ENCODE measurements around the gene AQP6.
"Not testable (repeated sequence)": the region's sequence is repeated elsewhere in the genome, so short reads cannot be mapped to it uniquely, and the experiment has no call there.

The AQP6 gene

GRCh38 chr12:49980501-49981349 is 8.0 kb downstream of the AQP6 start:
- peaks cover 10% of the 10 kb centered on the region for H3K36me3 Mint-ChIP-seq (ENCODE audit: low read depth)
- H3K9me3 Mint-ChIP-seq: no peaks in the 10 kb centered on the region
- H3K4me1 Mint-ChIP-seq (ENCODE audit: low read depth): peaks cover under 1% of the 10 kb centered on the region
- H3K27ac Mint-ChIP-seq: no peak overlapping the region
- H3K4me3 Mint-ChIP-seq: no peak overlapping the region
- H3K27me3 Mint-ChIP-seq: no peaks in the 10 kb centered on the region
- DNase-seq: no peak

- Mint-ChIP-seq H3K4me1 (ENCODE audit: low read depth) (peaks cover 11% of the 10 kb centered on the region), H3K4me3 (no peak overlapping the region), H3K27me3 (no peaks in the 10 kb centered on the region), H3K27ac (no peak overlapping the region), H3K9me3 (no peaks in the 10 kb centered on the region), H3K36me3 (ENCODE audit: low read depth) (peaks cover 20% of the 10 kb centered on the region)
- no peak for DNase-seq
These were observed 9.7 kb downstream of the AQP6 start for GRCh38 chr12:49982246-49983087.

- Mint-ChIP-seq H3K9me3 (no peaks in the 10 kb centered on the region), H3K4me1 (ENCODE audit: low read depth) (peaks cover 11% of the 10 kb centered on the region)
- no peak for DNase-seq
These were observed 11.1 kb downstream of the AQP6 start for GRCh38 chr12:49983892-49984291.

GRCh38 chr12:49984476-49985359 is 12.0 kb downstream of the AQP6 start:
- Mint-ChIP-seq H3K27ac (no peak overlapping the region), H3K36me3 (ENCODE audit: low read depth) (peaks cover 41% of the 10 kb centered on the region), H3K9me3 (no peaks in the 10 kb centered on the region), H3K27me3 (no peaks in the 10 kb centered on the region), H3K4me1 (ENCODE audit: low read depth) (peaks cover 11% of the 10 kb centered on the region), H3K4me3 (no peak overlapping the region)
- no peak for DNase-seq

More at GRCh38 chr12:49983892-49984291, 11.1 kb downstream of the AQP6 start:
- H3K4me3 Mint-ChIP-seq: no peak overlapping the region
- peaks cover 34% of the 10 kb centered on the region for H3K36me3 Mint-ChIP-seq (ENCODE audit: low read depth)
- no peak overlapping the region for H3K27ac Mint-ChIP-seq
- H3K27me3 Mint-ChIP-seq: no peaks in the 10 kb centered on the region

GRCh38 chr12:49985981-49986380 is 13.2 kb downstream of the AQP6 start:
- H3K4me3 Mint-ChIP-seq: no peak overlapping the region
- DNase-seq: no peak
- peaks cover 11% of the 10 kb centered on the region for H3K4me1 Mint-ChIP-seq (ENCODE audit: low read depth)
- no peaks in the 10 kb centered on the region for H3K9me3 Mint-ChIP-seq
- no peaks in the 10 kb centered on the region for H3K27me3 Mint-ChIP-seq
- peaks cover 54% of the 10 kb centered on the region for H3K36me3 Mint-ChIP-seq (ENCODE audit: low read depth)
- no peak overlapping the region for H3K27ac Mint-ChIP-seq

DNA sequence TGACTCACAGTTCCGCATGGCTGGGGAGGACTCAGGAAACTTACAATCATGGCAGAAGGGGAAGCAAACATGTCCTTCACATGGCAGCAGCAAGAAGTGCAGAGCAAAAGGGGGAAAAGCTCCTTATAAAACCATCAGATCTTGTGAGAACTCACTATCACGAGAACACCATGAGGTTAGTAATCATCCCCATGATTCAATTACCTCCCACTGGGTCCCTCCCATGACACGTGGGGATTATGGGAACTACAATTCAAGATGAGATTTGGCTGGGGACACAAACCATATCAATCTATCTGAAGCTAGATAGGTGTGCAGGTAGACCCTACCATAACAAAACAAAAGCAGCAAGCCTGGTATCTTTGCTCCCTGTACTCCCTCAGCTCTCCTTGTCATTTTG is 13.7 kb downstream of the AQP6 start:
- H3K27me3 Mint-ChIP-seq, H3K9me3 Mint-ChIP-seq, H3K27ac Mint-ChIP-seq, H3K4me3 Mint-ChIP-seq, DNase-seq: not testable (repeated sequence)
- Mint-ChIP-seq H3K4me1 (ENCODE audit: low read depth) (peaks cover 11% of the 10 kb centered on the region), H3K36me3 (ENCODE audit: low read depth) (peaks cover 56% of the 10 kb centered on the region)

DNA sequence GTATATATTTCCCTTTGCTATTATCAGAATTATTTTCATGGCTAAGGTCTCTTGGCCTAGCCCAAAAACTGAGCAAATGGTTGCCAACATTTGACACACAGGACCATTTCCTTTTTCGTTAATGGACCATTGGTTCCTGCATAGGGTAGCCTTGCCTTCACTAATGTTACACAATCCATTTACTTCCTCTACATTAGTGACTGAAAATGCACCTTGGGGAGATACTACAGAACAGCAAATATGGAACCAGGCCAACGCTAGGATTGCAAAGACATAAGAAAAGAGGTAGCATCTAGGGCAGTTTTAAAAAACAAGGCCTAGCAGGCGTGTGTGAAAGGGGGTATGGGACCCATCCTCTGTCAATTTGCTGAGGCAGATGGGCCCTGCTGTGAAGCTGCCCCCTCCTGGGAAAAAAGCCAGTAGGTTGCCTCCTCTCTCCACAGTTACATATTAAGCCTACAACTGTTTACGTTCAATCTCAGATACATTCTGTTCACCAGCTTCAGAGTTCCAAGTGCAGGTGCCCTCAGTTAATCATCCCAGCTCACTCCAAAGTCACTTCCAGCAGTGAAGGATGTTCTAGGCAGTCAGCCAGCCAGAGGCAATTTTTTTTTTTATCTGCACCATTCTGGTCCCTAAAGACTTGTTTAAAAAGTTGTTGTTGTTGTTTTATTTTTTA is 15.0 kb downstream of the AQP6 start:
- no peaks in the 10 kb centered on the region for H3K9me3 Mint-ChIP-seq

DNA sequence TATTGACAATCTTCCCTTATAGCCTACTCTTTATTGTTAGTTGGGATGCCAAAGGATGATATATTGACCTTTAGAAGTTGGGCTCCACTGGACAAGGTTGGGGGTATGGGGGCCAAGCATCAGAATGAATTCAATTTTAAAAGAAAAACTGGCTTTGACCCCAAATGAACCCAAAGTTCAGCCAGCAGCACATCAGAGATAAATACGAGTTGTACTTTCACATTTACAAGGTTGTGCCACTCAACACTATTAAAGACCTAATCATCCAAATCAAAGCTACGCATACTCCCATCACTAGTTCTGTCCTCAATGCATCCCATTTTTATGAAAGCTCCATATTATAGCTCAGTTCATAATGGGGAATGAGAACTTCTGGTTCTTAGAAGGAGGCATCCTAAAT is 16.7 kb downstream of the AQP6 start:
- not testable (repeated sequence) for H3K27me3 Mint-ChIP-seq, H3K4me3 Mint-ChIP-seq, H3K9me3 Mint-ChIP-seq, DNase-seq, H3K27ac Mint-ChIP-seq
- Mint-ChIP-seq H3K36me3 (ENCODE audit: low read depth) (peaks cover 84% of the 10 kb centered on the region), H3K4me1 (ENCODE audit: low read depth) (peaks cover 11% of the 10 kb centered on the region)

More for the DNA sequence above, 15.0 kb downstream of the AQP6 start:
- H3K27me3 Mint-ChIP-seq: no peaks in the 10 kb centered on the region
- H3K4me1 Mint-ChIP-seq (ENCODE audit: low read depth): peaks cover 11% of the 10 kb centered on the region
- DNase-seq: no peak
- peaks cover 69% of the 10 kb centered on the region for H3K36me3 Mint-ChIP-seq (ENCODE audit: low read depth)
- no peak overlapping the region for H3K4me3 Mint-ChIP-seq
- no peak overlapping the region for H3K27ac Mint-ChIP-seq

DNA sequence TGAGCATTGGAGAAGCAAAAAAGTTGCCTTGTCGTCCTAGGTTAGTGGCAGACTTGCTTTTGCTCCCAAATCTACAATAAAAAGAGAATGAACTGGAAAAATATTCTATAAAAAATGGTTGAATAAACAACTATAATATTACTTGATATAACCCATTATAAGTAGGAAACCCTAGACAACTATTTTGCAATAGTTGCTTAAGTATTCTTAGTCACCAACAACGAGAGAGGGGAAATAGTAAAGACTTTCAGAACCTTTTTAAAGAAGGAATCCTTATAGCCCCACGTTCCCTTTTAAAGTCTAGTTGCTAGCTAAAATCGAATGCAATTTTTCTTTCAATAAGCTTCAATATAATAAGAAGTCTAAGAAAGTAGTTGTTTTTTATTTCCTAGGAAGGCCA is 17.5 kb downstream of the AQP6 start:
- no peaks in the 10 kb centered on the region for H3K27me3 Mint-ChIP-seq
- no peak for DNase-seq
- peaks cover 85% of the 10 kb centered on the region for H3K36me3 Mint-ChIP-seq (ENCODE audit: low read depth)
- H3K9me3 Mint-ChIP-seq: no peaks in the 10 kb centered on the region
- H3K27ac Mint-ChIP-seq: no peak overlapping the region
- H3K4me1 Mint-ChIP-seq (ENCODE audit: low read depth): peaks cover 11% of the 10 kb centered on the region
- no peak overlapping the region for H3K4me3 Mint-ChIP-seq

DNA sequence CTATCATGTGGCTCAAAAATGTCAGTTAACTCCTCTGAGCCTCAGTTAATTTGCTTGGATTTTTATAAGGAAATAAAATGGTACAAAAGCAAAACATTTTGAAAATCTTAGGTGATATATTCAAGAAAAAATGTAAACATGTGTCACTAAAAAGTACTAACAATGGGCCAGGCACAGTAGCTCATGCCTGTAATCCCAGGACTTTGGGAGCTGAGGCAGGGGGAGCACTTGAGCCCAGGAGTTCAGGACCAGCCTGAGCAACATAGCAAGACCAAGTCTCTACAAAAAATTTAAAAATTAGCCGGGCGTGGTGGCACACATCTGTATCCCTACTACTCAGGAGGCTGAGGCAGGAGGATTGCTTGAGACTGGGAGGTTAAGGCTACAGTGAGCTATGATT is 25.7 kb downstream of the AQP6 start:
- DNase-seq: no peak
- H3K9me3 Mint-ChIP-seq: no peaks in the 10 kb centered on the region
- no peaks in the 10 kb centered on the region for H3K4me1 Mint-ChIP-seq (ENCODE audit: low read depth)
- H3K27me3 Mint-ChIP-seq: no peaks in the 10 kb centered on the region
- H3K36me3 Mint-ChIP-seq (ENCODE audit: low read depth): peaks cover 89% of the 10 kb centered on the region
- no peak overlapping the region for H3K4me3 Mint-ChIP-seq
- H3K27ac Mint-ChIP-seq: no peak overlapping the region

GRCh38 chr12:50003595-50003994 is 30.8 kb downstream of the AQP6 start:
- no peaks in the 10 kb centered on the region for H3K27me3 Mint-ChIP-seq
- no peak overlapping the region for H3K4me3 Mint-ChIP-seq
- H3K9me3 Mint-ChIP-seq: no peaks in the 10 kb centered on the region
- no peak for DNase-seq
- peaks cover 88% of the 10 kb centered on the region for H3K36me3 Mint-ChIP-seq (ENCODE audit: low read depth)
- H3K27ac Mint-ChIP-seq: no peak overlapping the region
- peaks cover 10% of the 10 kb centered on the region for H3K4me1 Mint-ChIP-seq (ENCODE audit: low read depth)

DNA sequence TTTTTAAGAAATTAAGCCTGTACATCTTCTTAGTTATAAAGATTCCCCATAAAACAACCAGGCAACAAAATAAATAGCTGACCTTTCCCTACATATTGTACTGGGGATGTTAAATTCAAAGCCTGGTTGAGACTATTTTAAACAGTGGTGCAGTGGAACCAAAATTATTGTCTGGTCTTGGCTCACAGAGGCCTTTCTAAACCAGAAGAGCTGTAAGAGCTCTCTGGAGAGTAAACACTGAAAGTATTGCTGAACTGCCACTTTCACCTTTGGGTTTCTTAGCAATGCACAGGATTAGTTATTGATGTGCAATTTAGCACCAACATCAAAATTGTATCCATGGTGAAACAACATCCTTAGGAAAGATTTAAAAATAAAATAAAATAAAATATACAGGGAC is 31.9 kb downstream of the AQP6 start:
- peaks cover 85% of the 10 kb centered on the region for H3K36me3 Mint-ChIP-seq (ENCODE audit: low read depth)
- H3K4me1 Mint-ChIP-seq (ENCODE audit: low read depth): peaks cover 10% of the 10 kb centered on the region
- H3K4me3 Mint-ChIP-seq: no peak overlapping the region
- H3K27me3 Mint-ChIP-seq: no peaks in the 10 kb centered on the region
- H3K27ac Mint-ChIP-seq: no peak overlapping the region
- no peak for DNase-seq
- no peaks in the 10 kb centered on the region for H3K9me3 Mint-ChIP-seq

- H3K9me3 Mint-ChIP-seq: no peaks in the 10 kb centered on the region
- no peak for DNase-seq
- peaks cover 86% of the 10 kb centered on the region for H3K36me3 Mint-ChIP-seq (ENCODE audit: low read depth)
- peaks cover 10% of the 10 kb centered on the region for H3K4me1 Mint-ChIP-seq (ENCODE audit: low read depth)
- no peak overlapping the region for H3K4me3 Mint-ChIP-seq
- no peak overlapping the region for H3K27ac Mint-ChIP-seq
- no peaks in the 10 kb centered on the region for H3K27me3 Mint-ChIP-seq
These were observed 32.4 kb downstream of the AQP6 start for GRCh38 chr12:50005175-50005574.

DNA sequence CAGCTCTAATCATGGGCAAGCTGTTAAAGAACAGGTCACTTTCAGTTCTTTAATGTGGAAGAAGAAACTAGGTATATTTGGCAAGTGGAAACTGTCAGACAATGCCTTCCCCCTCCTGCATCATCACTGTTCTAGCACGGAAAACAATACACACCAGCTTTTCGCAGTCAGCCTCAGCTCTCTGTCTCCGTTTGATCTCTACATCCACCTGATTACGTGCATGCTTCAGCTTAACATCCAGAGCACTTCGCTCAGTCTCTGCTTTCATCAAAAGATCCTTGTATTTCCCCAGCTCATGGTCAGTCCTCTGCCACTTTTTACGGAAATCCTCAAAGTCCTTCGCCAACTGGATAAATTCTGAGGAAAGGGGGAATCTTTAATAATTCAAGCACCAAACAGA is 33.5 kb downstream of the AQP6 start:
- Mint-ChIP-seq H3K4me1 (ENCODE audit: low read depth) (peaks cover 10% of the 10 kb centered on the region), H3K27ac (peak overlapping the region; percentile 26), H3K27me3 (no peaks in the 10 kb centered on the region), H3K4me3 (no peak overlapping the region), H3K9me3 (no peaks in the 10 kb centered on the region), H3K36me3 (ENCODE audit: low read depth) (peaks cover 82% of the 10 kb centered on the region)
- no peak for DNase-seq
